Measurements from ENCODE around the gene FGD5. TPM values are rescaled to one million over a fixed set of nuclear protein-coding genes. Genes with fewer than 3 reads are reported as not detected.

FGD5 gene
- total RNA-seq, 1 donor from 2014 or later, result 112 TPM

- Histone ChIP-seq H3K4me1 (no peaks in the 10 kb centered on the region), H3K9me3 (peaks cover 0 to 10% of the 10 kb centered on the region in 2 donors), H3K27ac (no peak overlapping the region), H3K36me3 (no peaks in the 10 kb centered on the region), H3K4me3 (no peak overlapping the region), H3K27me3 (no peaks in the 10 kb centered on the region)
- intact Hi-C loops (cut with DNase I), result no loop called here
- no peak for DNase-seq (ENCODE audit: low spot score in 2 of 2)
- TF ChIP-seq CTCF (IDR thresholded peaks at IDR 0.05), result no peak
Measured at GRCh38 chr3:14779069-14779685, 39.6 kb upstream of the FGD5 start.

GRCh38 chr3:14780927-14781507 is 37.7 kb upstream of the FGD5 start:
- H3K4me3 ChIP-seq, result no peak overlapping the region
- H3K9me3 ChIP-seq, result peaks cover 0 to 10% of the 10 kb centered on the region in 2 donors
- H3K27ac ChIP-seq, result no peak overlapping the region
- TF ChIP-seq CTCF (IDR thresholded peaks at IDR 0.05), result peak in 1 of 3 experiments; percentile 41
- intact Hi-C loops (cut with DNase I), result no loop called here
- no peaks in the 10 kb centered on the region for H3K36me3 ChIP-seq
- no peaks in the 10 kb centered on the region for H3K27me3 ChIP-seq
- no peak for DNase-seq (ENCODE audit: low spot score in 2 of 2)
- no peaks in the 10 kb centered on the region for H3K4me1 ChIP-seq

- intact Hi-C loops (cut with DNase I), result no loop called here
- Histone ChIP-seq H3K9me3 (peaks cover 0 to 6% of the 10 kb centered on the region in 2 donors), H3K27me3 (no peaks in the 10 kb centered on the region), H3K4me3 (no peak overlapping the region), H3K36me3 (no peaks in the 10 kb centered on the region), H3K27ac (no peak overlapping the region), H3K4me1 (no peaks in the 10 kb centered on the region)
- no peak for DNase-seq (ENCODE audit: low spot score in 2 of 2)
- no peak for TF ChIP-seq CTCF (IDR thresholded peaks at IDR 0.05)
Measured at GRCh38 chr3:14783480-14784086, 35.2 kb upstream of the FGD5 start.

- no peak for TF ChIP-seq CTCF (IDR thresholded peaks at IDR 0.05)
- H3K36me3 ChIP-seq, result no peaks in the 10 kb centered on the region
- H3K27ac ChIP-seq, result no peak overlapping the region
- no peaks in the 10 kb centered on the region for H3K4me1 ChIP-seq
- intact Hi-C loops (cut with DNase I), result no loop called here
- H3K4me3 ChIP-seq, result no peak overlapping the region
- H3K27me3 ChIP-seq, result no peaks in the 10 kb centered on the region
- no peak for DNase-seq (ENCODE audit: low spot score in 2 of 2)
- no peaks in the 10 kb centered on the region for H3K9me3 ChIP-seq
Measured at GRCh38 chr3:14784087-14784681, 34.6 kb upstream of the FGD5 start.

GRCh38 chr3:14785207-14786155 is 33.3 kb upstream of the FGD5 start:
- intact Hi-C loops (cut with DNase I), result no loop called here
- Histone ChIP-seq H3K27ac (no peak overlapping the region), H3K4me3 (no peak overlapping the region), H3K9me3 (no peaks in the 10 kb centered on the region), H3K36me3 (no peaks in the 10 kb centered on the region), H3K27me3 (no peaks in the 10 kb centered on the region), H3K4me1 (no peaks in the 10 kb centered on the region)
- no peak for TF ChIP-seq CTCF (IDR thresholded peaks at IDR 0.05)
- DNase-seq (ENCODE audit: low spot score in 2 of 2), result no peak

Data from ascending aorta (tissue), 2 donors.